Type B pancreatic cell (in vitro differentiated cells): ENCODE measurements around the gene RAP1GAP2. TPM values are rescaled to one million over a fixed set of nuclear protein-coding genes. Genes with fewer than 3 reads are reported as not detected.

Experiments used
- DNase-seq: peaks from one replicate; pipeline ENCODE4 v3.0.0; 2021; ENCODE audit warnings: mixed read lengths; ENCODE audit not compliant: unreplicated experiment; ENCODE audit errors: extremely low spot score
- H3K27ac Mint-ChIP-seq: 2 replicates; pipeline ENCODE4 v1.8.0; 2021; ENCODE audit warnings: mild to moderate bottlenecking, mixed read lengths
- H3K27me3 Mint-ChIP-seq: 2 replicates; pipeline ENCODE4 v1.8.0; 2021; ENCODE audit warnings: mixed read lengths
- H3K36me3 Mint-ChIP-seq: 2 replicates; pipeline ENCODE4 v1.8.0; 2021; ENCODE audit warnings: mixed read lengths
- H3K4me1 Mint-ChIP-seq: one replicate; pipeline ENCODE4 v1.8.0; 2021; ENCODE audit warnings: mixed read lengths; ENCODE audit not compliant: unreplicated experiment
- H3K4me3 Mint-ChIP-seq: 2 replicates; pipeline ENCODE4 v1.8.0; 2021; ENCODE audit warnings: mild to moderate bottlenecking, mixed read lengths
- H3K9me3 Mint-ChIP-seq: 2 replicates; pipeline ENCODE4 v1.8.0; 2021; ENCODE audit warnings: mixed read lengths
- long read RNA-seq: library from polyadenylated mRNA; unstranded; transcript quantifications from one replicate; pipeline ENCODE4 v2.0.0, GENCODE V29; 2020
- total RNA-seq: library from RNA; stranded (reverse); gene quantifications from 2 replicates; pipeline ENCODE4 v1.2.1, GENCODE V29; 2021; ENCODE audit warnings: low replicate concordance
- TF ChIP-seq, protein P1 (sequence below): fragments of 200-600 bp; sonication (generic); conservative IDR thresholded peaks from 2 replicates; pipeline ENCODE4 v1.5.0; 2021; ENCODE audit warnings: antibody characterized with exemption, mild to moderate bottlenecking

RAP1GAP2 gene
- 49.7 and 74.2 TPM in 2 replicates for total RNA-seq
- long read RNA-seq, full-length matches to known transcripts = 5 of 7 reads
- long read RNA-seq, partial matches to known transcripts = 0 of 7 reads
- long read RNA-seq, other reads (novel, unspliced or antisense) = 2 of 7 reads

DNA sequence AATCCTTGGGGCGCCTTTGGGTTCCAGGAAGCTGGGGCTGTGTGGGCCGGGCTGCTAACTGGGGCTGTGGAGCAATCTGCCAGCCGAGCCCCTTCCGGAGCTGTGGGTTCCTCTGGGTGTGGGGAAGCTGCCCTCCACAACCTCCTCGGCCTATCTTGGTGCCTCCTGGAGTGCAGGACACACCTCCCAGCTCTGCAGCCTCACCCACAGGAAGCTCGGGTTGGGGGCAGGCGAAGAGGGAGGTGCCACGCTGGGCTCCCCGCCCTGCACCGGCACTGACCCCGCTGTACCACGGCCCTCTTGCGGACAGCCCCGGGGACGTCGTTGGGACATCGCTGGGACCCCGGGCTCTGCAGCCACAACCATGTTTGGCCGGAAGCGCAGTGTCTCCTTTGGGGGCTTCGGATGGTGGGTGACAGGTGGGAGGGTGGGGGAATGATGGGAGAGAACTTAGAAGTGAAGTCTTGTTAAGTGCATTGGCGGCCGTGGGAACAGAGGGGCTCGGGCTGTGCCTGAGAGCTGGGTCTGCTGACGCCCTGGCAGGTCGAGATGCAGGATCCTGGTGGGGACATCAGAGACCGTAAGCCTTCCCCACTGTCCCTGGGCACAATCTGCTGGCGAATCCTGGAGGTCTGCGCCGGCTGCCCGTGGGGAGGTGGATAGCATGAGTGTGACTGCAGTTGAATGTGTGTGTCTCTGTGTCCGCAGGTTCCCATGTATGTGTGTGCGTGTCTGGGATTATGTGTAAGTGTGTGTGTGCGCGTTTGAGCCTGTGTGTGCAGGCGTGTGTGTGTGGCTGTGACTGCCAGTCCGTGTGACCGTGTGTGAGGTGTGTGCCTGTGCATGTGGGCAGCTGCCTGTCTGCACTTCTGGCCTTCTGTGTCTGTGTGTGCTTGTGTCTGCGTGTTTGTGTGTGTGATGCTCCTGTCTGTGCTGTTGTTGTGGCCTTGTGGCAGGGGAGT is at the start of gene RAP1GAP2:
TSS of gene RAP1GAP2 (plus strand) at position 275 of the 962 bp plus-strand sequence. CDS start at position 365, 90 bp downstream.
- peaks cover 3% of the 10 kb centered on the region for H3K4me1 Mint-ChIP-seq
- TF ChIP-seq, protein P1, sequence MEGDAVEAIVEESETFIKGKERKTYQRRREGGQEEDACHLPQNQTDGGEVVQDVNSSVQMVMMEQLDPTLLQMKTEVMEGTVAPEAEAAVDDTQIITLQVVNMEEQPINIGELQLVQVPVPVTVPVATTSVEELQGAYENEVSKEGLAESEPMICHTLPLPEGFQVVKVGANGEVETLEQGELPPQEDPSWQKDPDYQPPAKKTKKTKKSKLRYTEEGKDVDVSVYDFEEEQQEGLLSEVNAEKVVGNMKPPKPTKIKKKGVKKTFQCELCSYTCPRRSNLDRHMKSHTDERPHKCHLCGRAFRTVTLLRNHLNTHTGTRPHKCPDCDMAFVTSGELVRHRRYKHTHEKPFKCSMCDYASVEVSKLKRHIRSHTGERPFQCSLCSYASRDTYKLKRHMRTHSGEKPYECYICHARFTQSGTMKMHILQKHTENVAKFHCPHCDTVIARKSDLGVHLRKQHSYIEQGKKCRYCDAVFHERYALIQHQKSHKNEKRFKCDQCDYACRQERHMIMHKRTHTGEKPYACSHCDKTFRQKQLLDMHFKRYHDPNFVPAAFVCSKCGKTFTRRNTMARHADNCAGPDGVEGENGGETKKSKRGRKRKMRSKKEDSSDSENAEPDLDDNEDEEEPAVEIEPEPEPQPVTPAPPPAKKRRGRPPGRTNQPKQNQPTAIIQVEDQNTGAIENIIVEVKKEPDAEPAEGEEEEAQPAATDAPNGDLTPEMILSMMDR = no peak
- no peaks in the 10 kb centered on the region for H3K36me3 Mint-ChIP-seq
- no peak within 1 kb of the TSS for H3K4me3 Mint-ChIP-seq
- H3K27me3 Mint-ChIP-seq = peaks cover 17% of the 10 kb centered on the region
- no peak for DNase-seq
- no peak within 1 kb of the TSS for H3K27ac Mint-ChIP-seq
- H3K9me3 Mint-ChIP-seq = no peaks in the 10 kb centered on the region

DNA sequence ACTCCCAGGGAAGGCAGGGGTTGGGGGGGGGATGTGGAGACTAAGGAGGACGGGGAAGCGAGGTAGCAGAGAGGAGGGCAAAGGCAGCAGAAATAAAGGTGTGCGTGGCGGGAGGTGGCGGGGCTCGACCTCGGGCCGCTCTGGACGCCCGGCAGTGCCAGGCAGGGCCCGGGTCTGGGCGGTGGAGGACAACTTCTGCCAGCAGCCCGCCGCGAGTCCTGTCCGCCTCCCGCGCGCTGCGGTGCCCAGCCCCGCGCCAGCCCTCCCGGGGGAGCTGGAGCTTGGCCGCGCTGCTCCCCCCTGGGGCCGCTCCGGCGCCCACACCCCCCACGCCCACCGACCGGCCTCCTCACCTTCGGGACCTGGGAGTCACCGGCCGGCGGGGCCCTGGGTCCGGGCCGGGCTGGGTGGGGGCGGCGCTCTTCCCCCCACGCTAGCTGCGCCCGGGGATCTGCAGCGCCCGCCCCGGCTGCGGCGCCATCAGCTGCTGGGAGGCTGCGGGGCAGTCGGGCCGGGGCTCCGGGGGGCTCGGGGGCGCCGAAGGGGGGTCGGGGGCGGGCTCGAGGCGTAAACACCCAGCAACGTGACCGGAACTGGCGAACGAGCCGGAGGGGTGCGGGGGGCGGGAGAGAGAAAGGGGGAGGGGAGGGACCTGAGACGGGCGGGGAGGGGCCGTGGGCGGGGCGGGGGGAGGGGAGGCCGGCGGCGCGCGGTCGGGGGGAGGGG is 47.0 kb upstream of the RAP1GAP2 start, which contains the start of gene CCDC92B:
TSS of gene CCDC92B (minus strand) at position 595 of the 726 bp plus-strand sequence. CDS start 14,507 bp downstream, outside the sequence.
- no peaks in the 10 kb centered on the region for H3K9me3 Mint-ChIP-seq
- H3K36me3 Mint-ChIP-seq = no peaks in the 10 kb centered on the region
- no peaks in the 10 kb centered on the region for H3K4me1 Mint-ChIP-seq
- no peak within 1 kb of the TSS for H3K27ac Mint-ChIP-seq
- no peak for DNase-seq
- TF ChIP-seq, protein P1 = no peak
- peaks cover 76% of the 10 kb centered on the region for H3K27me3 Mint-ChIP-seq
- H3K4me3 Mint-ChIP-seq = peak within 1 kb of the TSS; percentile 64

DNA sequence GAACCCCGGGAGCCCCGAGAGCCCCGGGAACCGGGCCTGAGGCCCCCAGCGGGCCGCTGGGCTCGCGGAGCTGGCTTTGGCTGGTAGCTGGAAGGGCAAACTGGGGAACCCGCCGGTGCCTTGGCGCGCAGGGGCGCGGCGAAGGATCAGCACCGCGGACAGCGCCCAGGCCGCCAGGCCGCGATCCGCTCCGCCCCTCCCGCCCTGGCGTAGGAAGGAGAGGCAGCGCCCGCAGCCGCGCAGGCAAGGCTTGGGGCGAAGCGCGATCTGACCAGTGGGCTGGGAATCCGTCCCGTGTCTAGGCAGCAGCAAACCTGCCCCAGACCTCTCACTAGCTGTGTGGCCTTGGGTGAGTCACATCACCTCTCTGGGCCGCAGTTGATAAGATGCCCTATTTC is 46.5 kb upstream of the RAP1GAP2 start:
- H3K4me1 Mint-ChIP-seq = no peaks in the 10 kb centered on the region

DNA sequence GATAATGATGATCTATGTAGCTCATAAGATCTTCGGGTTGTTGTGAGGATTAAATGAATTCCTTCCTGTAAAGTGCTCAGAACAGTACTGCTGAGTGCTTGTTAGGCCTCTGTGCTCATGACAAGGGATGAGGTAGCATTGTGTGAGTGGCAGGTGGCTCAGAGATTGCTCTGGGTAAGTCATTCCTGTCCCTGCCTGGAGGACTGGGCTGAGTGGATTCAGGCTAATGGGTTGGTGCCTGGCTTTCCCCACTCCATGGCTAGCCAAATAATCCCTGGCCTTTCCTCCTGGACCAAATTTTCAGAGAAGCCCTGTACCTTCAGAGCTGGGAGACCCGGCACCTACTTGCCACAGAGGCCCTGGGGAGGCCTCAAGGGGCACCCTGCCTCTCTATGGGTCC is 45.5 kb upstream of the RAP1GAP2 start:
- H3K27me3 Mint-ChIP-seq = peaks cover 74% of the 10 kb centered on the region
- H3K4me1 Mint-ChIP-seq = no peaks in the 10 kb centered on the region
- H3K27ac Mint-ChIP-seq = no peak overlapping the region
- H3K9me3 Mint-ChIP-seq = no peaks in the 10 kb centered on the region
- peak overlapping the region; percentile 64 for H3K4me3 Mint-ChIP-seq
- no peaks in the 10 kb centered on the region for H3K36me3 Mint-ChIP-seq
- no peak for DNase-seq
- TF ChIP-seq, protein P1 = no peak

More for the DNA sequence above, 46.5 kb upstream of the RAP1GAP2 start:
- Mint-ChIP-seq H3K36me3 (no peaks in the 10 kb centered on the region), H3K27me3 (peaks cover 77% of the 10 kb centered on the region), H3K9me3 (no peaks in the 10 kb centered on the region), H3K27ac (no peak overlapping the region), H3K4me3 (no peak overlapping the region)
- peak; percentile 89 for DNase-seq
- TF ChIP-seq, protein P1 = no peak

DNA sequence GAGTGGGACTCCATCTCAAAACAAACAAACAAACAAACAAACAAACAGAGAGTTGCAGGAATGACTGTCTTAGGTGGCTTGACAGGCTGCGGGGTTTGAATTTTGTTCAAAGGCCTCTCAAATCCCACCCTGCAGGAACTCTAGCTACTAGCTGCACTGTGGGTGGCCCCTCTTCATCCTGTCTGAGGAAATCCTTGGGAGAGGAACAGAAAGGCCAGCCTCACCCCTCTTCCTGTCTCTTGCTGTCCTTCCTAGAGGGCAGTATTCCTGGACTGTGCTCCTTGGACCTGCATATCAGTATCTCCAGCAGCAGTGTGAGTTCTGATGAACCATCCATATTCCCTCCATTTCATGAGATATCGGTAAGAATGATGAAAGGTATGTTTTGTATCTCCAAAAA is 44.7 kb upstream of the RAP1GAP2 start:
- Mint-ChIP-seq H3K27ac (no peak overlapping the region), H3K36me3 (no peaks in the 10 kb centered on the region), H3K4me3 (no peak overlapping the region), H3K9me3 (no peaks in the 10 kb centered on the region), H3K4me1 (no peaks in the 10 kb centered on the region), H3K27me3 (peaks cover 74% of the 10 kb centered on the region)
- no peak for DNase-seq
- TF ChIP-seq, protein P1 = no peak
